Gastroesophageal sphincter (tissue), 3 donors: ENCODE measurements around the gene MSLN.

Source experiments
- EP300 ChIP-seq: sonication (generic); formaldehyde crosslinking; IDR thresholded peaks from one replicate; pipeline ENCODE4 v1.6.1; 2017; ENCODE audit warnings: antibody characterized with exemption, mild to moderate bottlenecking
- POLR2A ChIP-seq, 2 donors: fragments of 450-650 bp; IDR thresholded peaks; one replicate each; pipeline ENCODE4 v1.6.1; 2017; ENCODE audit warnings: antibody characterized with exemption in 2 of 2, mild to moderate bottlenecking in 2 of 2, moderate library complexity in 1 of 2
- POLR2AphosphoS5 ChIP-seq: sonication (generic); formaldehyde crosslinking; IDR thresholded peaks from one replicate; pipeline ENCODE4 v1.6.1; 2017; ENCODE audit warnings: antibody characterized with exemption
- TF ChIP-seq, protein P1 (sequence below), 4 experiments: fragments of 200-600 bp in 2 of 4; fragments of 450-650 bp in 2 of 4; sonication (generic) in 1 of 4; IDR thresholded peaks; one replicate each; pipeline ENCODE4 v1.5.1; 2017 to 2019; ENCODE audit warnings: antibody characterized with exemption in 4 of 4, mild to moderate bottlenecking in 2 of 4, moderate library complexity in 2 of 4

GRCh38 chr16:781346-782010, 20.9 kb downstream of the MSLN start:
- no peak for TF ChIP-seq POLR2A (IDR thresholded peaks at IDR 0.05)
- TF ChIP-seq, protein P1, sequence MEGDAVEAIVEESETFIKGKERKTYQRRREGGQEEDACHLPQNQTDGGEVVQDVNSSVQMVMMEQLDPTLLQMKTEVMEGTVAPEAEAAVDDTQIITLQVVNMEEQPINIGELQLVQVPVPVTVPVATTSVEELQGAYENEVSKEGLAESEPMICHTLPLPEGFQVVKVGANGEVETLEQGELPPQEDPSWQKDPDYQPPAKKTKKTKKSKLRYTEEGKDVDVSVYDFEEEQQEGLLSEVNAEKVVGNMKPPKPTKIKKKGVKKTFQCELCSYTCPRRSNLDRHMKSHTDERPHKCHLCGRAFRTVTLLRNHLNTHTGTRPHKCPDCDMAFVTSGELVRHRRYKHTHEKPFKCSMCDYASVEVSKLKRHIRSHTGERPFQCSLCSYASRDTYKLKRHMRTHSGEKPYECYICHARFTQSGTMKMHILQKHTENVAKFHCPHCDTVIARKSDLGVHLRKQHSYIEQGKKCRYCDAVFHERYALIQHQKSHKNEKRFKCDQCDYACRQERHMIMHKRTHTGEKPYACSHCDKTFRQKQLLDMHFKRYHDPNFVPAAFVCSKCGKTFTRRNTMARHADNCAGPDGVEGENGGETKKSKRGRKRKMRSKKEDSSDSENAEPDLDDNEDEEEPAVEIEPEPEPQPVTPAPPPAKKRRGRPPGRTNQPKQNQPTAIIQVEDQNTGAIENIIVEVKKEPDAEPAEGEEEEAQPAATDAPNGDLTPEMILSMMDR (IDR thresholded peaks at IDR 0.05), result no peak
- no peak for TF ChIP-seq EP300
- TF ChIP-seq POLR2AphosphoS5, result no peak
